ENCODE results near the gene NBPF1.
A peak's percentile ranks its signal among the peaks of the same experiment; 100 is the strongest.
"Not testable (repeated sequence)": the region's sequence is repeated elsewhere in the genome, so short reads cannot be mapped to it uniquely, and the experiment has no call there.

NBPF1 gene

DNA sequence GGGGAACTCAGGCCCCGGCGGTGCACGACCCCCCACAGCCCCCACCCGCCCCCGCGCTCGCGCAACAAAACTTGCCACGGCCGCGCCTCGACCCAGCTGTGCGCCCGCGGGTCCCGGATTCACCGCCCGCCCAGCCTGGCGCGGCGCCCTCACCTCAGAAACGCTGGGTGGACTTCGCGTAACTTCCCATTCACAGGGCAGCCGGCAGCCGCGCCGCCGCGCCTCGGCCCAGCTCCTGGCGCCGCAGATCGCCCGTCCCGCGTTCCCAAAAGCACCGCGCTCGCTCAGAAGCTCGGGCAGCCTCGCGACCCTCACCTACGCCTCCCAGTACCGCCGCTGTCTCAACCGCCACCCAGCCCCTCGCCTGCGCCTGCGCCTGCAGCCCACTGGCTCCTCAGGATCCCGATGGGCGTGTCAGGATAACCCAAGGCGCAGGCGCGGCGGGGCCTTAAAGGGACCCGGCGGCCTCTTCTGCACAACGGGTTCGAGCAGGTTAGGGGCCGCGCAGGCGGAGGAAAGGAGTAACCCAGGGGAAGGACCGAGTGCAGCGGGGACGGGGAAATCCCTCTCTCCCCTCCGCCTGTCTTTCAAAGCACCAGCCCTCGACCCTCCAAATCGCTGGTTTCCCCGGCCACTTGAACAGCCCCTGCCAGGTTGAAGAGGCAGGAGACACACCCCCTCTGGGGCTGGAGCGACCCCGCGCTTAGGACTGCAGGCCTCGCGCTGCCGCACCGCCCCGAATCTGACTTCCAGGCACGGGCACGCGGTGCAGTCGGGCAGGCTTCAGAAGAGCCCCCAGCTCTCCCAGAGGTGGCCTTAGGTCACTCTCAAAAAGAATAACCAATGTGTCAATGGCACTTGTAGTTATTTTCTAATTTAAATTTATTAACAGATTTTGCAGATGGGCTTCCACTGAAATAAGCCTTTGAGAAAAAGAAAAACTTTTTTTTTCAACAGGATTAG is at the start of gene NBPF1:
NBPF1 (minus strand) TSS at position 380 of the 963 bp plus-strand sequence.
- peak; percentile 98 for DNase-seq (ENCODE audit: low spot score)
- CTCF ChIA-PET, result interaction anchor here (0.7 kb wide), 1 partner anchor 782 kb away, joined by 4 read pairs; no protein-coding TSS in a partner anchor
- POLR2A ChIA-PET (ENCODE audit: low non-redundant PET), result no interaction called here
- TF ChIP-seq, protein P1, sequence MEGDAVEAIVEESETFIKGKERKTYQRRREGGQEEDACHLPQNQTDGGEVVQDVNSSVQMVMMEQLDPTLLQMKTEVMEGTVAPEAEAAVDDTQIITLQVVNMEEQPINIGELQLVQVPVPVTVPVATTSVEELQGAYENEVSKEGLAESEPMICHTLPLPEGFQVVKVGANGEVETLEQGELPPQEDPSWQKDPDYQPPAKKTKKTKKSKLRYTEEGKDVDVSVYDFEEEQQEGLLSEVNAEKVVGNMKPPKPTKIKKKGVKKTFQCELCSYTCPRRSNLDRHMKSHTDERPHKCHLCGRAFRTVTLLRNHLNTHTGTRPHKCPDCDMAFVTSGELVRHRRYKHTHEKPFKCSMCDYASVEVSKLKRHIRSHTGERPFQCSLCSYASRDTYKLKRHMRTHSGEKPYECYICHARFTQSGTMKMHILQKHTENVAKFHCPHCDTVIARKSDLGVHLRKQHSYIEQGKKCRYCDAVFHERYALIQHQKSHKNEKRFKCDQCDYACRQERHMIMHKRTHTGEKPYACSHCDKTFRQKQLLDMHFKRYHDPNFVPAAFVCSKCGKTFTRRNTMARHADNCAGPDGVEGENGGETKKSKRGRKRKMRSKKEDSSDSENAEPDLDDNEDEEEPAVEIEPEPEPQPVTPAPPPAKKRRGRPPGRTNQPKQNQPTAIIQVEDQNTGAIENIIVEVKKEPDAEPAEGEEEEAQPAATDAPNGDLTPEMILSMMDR (conservative IDR thresholded peaks at IDR 0.05; ENCODE audit: low read depth), result no peak
- H3K27ac ChIP-seq, result peak within 1 kb of the TSS; percentile 77

DNA sequence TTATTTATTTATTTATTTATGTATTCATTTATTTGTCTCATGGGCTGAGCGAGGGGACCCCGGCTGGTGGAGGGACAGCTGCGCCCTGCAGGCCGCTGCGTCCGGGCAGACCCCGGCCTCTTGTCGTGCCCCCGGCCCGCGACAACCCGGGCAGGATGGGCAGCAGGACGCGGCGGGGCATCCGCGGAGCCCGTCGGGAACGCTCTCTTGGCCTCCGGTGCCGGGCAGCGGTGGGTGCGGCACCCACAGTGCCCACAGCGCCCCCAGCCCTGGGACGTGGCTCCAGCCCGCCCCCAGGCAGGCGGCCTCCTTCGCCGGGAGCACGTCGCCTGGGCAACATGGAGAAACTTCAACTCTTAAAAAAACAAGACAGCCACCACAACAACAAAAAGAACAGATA is 44.9 kb upstream of the NBPF1 start:
- POLR2A ChIA-PET (ENCODE audit: low non-redundant PET); H3K27ac ChIP-seq; CTCF ChIA-PET; DNase-seq (ENCODE audit: low spot score): not testable (repeated sequence)

DNA sequence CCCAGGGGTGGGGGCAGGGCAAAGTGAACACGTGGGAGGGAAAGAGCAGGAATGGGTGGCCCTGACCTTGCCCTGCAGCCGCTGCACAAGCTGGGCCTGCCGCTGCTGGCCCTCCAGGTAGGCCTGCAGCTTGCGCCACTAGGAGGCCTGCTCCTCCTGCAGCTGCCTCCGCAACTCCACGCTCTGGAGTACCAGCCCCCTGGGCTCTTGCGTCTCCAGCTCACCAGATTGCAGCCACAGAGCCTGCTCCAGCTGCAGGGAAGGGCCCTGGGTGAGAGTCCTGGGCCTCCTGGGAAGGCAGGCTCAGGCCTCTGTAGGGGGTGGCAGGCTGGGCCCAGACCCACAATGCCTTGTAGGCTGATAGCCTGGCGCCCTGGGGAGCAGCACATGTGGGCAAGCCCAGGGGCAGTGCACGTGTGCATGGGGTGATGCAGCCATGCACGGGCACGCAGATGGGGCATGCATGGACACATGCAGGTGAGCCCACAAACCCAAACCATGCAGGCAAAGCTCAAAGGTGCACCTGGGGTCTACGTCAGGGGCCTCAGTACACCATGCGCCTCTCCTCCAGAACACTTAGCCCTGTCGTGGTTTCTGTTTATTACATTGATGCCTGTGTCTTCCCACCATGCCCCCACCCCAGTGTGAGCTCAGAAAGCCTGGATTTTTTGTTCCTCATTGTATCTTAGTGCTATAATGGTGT is 43.8 kb upstream of the NBPF1 start:
- H3K27ac ChIP-seq; DNase-seq (ENCODE audit: low spot score); CTCF ChIA-PET; POLR2A ChIA-PET (ENCODE audit: low non-redundant PET): not testable (repeated sequence)

DNA sequence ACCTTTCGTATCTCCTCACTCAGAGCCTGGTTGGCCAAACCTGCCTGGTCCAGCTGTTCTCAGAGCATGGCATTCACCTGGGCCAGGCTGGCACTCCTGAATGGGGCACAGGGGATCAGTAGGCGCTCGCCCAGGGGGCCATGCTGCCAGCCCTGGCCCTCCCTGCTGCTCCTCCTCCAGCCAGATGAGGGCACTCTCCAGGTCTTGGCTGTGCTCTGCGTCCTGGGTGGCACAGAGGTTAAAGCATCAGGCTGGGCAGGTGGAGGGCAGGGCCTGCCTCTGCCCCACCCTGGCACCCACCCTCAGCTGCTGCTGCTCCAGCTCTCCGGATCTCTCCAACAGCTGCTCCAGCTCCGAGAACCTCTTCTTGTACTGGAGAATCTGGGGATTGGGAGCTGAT is 43.2 kb upstream of the NBPF1 start:
- CTCF ChIA-PET; POLR2A ChIA-PET (ENCODE audit: low non-redundant PET); H3K27ac ChIP-seq; DNase-seq (ENCODE audit: low spot score): not testable (repeated sequence)

DNA sequence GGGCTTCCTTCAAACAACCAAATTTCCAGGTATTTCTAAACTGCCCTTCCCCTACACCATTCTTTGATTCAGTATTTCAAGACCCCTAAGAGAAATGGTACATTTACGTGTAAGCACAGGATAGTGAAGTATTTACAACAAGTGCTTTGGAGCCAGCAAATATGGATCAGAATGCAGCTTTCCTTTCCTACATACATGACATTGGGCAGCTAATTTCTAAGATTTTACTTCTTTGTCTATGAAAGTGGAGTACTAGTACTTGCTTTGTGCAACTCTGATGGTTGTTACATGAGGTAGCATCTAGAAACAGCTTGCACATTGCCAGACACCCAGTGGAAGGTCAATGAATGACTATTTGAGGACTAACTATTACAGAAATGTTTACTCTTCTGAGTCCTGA is 38.2 kb upstream of the NBPF1 start:
- POLR2A ChIA-PET (ENCODE audit: low non-redundant PET); DNase-seq (ENCODE audit: low spot score); CTCF ChIA-PET; H3K27ac ChIP-seq: not testable (repeated sequence)

DNA sequence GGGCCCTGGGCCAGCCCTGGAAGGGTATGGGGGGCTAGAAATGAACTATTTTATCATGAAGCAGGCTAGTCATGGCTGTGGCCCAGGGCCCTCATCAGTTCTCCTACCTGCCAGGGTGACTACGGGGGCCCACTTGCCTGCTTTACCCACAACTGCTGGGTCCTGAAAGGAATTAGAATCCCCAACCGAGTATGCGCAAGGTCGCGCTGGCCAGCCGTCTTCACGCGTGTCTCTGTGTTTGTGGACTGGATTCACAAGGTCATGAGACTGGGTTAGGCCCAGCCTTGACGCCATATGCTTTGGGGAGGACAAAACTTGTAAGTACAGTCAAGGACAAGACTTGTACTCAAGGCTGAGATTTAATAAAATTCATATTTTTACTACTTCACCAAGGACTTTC is 36.6 kb upstream of the NBPF1 start:
- CTCF ChIA-PET; DNase-seq (ENCODE audit: low spot score); POLR2A ChIA-PET (ENCODE audit: low non-redundant PET); H3K27ac ChIP-seq: not testable (repeated sequence)

DNA sequence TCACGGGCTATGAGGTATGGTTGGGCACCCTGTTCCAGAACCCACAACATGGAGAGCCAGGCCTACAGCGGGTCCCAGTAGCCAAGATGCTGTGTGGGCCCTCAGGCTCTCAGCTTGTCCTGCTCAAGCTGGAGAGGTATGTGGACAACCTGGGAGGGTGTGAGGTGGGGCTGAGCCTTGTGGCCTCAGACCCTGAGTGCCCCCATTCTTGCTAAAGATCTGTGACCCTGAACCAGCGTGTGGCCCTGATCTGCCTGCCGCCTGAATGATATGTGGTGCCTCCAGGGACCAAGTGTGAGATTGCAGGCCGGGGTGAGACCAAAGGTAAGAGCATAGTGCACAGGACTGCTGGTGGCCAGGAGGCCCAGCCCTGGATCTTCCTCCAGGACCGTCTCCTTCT is 36.0 kb upstream of the NBPF1 start:
- DNase-seq (ENCODE audit: low spot score); CTCF ChIA-PET; H3K27ac ChIP-seq; POLR2A ChIA-PET (ENCODE audit: low non-redundant PET): not testable (repeated sequence)

DNA sequence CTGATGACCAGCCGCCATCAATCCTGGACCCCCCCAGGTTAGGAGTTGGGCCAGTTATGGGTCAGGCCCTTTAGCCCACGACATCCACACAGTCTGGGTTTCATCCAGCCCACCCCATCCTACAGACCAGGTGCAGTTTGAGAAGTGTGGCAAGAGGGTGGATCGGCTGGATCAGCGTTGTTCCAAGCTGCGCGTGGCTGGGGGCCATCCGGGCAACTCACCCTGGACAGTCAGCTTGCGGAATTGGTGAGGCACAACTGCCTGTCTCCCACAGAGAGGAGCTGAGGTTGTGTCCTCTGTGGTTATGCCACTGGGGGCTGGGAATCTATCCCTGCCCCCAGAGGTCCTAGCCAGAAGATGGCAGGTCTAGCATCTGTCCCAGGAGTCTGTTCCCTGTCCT is 35.4 kb upstream of the NBPF1 start:
- POLR2A ChIA-PET (ENCODE audit: low non-redundant PET); H3K27ac ChIP-seq; DNase-seq (ENCODE audit: low spot score); CTCF ChIA-PET: not testable (repeated sequence)

DNA sequence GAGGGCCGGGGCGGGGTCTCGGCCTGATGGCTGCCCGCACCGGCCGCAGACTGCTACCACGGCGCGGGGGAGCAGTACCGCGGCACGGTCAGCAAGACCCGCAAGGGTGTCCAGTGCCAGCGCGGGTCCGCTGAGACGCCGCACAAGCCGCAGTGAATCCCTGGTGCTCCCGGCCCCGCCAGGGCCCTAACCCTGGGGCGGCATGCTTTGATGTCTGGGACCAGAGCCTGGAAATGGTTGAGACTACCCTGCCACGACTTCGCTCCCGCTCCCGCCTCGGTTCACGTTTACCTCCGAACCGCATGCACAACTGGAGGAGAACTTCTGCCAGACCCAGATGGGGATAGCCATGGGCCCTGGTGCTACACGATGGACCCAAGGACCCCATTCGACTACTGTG is 34.9 kb upstream of the NBPF1 start:
- POLR2A ChIA-PET (ENCODE audit: low non-redundant PET); DNase-seq (ENCODE audit: low spot score): not testable (repeated sequence)

DNA sequence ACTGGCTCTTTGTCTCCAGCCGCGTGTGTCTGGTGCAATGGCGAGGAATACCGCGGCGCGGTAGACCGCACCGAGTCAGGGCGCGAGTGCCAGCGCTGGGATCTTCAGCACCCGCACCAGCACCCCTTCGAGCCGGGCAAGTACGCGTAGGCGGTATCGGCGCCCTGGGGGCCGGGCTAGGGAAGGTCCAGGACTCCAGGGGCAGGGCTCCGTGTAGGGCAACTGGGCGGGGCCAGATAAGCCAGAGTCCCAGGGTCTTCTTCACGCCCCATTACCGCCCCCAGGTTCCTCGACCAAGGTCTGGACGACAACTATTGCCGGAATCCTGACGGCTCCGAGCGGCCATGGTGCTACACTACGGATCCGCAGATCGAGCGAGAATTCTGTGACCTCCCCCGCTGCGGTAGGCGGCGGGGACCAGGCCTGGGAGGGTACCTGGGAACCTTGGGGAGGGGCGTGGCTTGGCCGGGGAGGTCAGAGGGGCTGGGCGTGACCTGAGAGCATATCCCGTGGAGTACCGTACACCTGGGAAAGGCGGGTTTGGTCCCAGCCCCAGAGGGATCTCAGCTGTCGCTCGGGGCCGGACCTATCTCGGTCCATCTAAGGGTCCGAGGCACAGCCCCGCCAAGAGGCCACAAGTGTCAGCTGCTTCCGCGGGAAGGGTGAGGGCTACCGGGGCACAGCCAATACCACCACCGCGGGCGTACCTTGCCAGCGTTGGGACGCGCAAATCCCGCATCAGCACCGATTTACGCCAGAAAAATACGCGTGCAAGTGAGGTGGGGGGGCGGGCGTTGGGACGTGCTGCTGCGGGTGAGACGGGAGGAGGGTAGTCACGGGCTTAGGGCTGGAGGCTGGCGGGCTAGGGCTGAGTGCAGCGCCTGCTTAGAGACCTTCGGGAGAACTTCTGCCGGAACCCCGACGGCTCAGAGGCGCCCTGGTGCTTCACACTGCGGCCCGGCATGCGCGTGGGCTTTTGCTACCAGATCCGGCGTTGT is 34.1 kb upstream of the NBPF1 start:
- POLR2A ChIA-PET (ENCODE audit: low non-redundant PET); CTCF ChIA-PET; H3K27ac ChIP-seq; DNase-seq (ENCODE audit: low spot score): not testable (repeated sequence)

More for the DNA sequence above, 34.9 kb upstream of the NBPF1 start:
- H3K27ac ChIP-seq, CTCF ChIA-PET: not testable (repeated sequence)

DNA sequence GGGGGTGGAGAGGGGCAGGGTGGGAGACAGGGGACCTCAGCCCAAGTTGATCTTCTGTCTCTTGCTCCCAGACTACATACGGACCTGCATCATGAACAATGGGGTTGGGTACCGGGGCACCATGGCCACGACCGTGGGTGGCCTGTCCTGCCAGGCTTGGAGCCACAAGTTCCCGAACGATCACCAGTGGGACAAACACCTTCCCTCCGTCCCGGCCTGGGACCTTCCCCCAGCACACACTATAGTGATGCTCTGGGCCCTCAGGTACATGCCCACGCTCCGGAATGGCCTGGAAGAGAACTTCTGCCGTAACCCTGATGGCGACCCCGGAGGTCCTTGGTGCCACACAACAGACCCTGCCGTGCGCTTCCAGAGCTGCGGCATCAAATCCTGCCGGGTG is 33.4 kb upstream of the NBPF1 start:
- POLR2A ChIA-PET (ENCODE audit: low non-redundant PET); DNase-seq (ENCODE audit: low spot score); H3K27ac ChIP-seq; CTCF ChIA-PET: not testable (repeated sequence)

DNA sequence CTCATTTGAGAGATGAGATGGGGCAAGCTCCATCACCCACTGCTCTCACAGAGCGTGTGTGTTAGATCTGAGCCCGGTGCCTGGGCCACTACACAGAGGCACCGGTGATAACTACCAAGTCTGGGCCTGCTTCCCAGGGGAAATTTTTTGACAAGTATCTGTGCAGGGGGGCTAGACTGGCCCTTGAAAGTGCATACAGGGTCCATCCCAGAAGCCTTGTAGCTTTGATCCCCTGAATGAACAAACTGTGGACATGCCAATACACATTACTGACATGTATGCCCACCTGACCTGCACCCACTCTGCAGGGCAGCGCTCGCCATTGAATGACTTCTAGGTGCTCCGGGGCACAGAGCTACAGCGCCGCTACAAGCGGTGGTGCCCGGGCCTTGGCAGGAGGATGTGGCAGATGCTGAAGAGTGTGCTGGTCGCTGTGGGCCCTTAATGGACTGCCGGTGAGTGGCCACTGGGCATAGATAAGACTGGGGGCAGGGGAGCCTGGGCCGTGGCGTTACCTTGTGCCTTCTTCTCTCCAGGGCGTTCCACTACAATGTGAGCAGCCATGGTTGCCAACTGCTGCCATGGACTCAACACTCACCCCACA is 32.8 kb upstream of the NBPF1 start:
- H3K27ac ChIP-seq; CTCF ChIA-PET; POLR2A ChIA-PET (ENCODE audit: low non-redundant PET); DNase-seq (ENCODE audit: low spot score): not testable (repeated sequence)

DNA sequence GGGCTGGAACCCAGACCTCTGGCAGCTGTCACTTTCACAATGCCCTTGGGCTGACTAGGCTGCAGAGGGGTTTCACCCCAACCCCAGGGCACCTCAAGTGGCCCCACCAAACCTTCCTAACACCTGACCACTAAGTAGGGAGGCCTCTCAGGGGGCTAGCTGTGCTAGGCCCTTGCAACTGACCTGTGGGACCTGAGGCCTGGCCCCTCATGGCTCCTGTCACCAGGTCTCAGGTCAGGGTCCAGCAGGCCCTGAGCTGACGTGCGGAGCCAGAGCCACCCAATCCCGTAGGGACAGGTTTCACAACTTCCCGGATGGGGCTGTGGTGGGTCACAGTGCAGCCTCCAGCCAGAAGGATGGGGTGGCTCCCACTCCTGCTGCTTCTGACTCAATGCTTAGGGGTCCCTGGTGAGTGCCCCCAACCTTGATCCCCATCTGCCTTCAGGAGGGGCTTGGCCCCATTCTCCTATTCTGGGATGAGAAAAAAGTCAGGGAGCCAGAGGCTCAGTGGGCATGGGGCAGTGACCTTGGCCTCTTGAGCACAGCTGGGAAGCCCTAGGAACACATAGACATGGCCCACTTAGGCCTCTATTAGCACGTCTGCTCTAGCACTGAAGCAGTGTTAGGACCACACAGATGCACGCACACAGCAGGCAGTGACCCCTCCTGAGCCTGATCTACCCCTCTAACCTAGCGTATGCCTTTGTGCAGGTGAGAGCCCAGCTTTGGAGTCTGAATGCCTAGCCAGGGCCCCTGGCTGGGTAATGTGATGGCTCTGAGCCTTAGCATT is 32.1 kb upstream of the NBPF1 start:
- peak overlapping the region; percentile 75 for H3K27ac ChIP-seq
- POLR2A ChIA-PET (ENCODE audit: low non-redundant PET); CTCF ChIA-PET; DNase-seq (ENCODE audit: low spot score): not testable (repeated sequence)

DNA sequence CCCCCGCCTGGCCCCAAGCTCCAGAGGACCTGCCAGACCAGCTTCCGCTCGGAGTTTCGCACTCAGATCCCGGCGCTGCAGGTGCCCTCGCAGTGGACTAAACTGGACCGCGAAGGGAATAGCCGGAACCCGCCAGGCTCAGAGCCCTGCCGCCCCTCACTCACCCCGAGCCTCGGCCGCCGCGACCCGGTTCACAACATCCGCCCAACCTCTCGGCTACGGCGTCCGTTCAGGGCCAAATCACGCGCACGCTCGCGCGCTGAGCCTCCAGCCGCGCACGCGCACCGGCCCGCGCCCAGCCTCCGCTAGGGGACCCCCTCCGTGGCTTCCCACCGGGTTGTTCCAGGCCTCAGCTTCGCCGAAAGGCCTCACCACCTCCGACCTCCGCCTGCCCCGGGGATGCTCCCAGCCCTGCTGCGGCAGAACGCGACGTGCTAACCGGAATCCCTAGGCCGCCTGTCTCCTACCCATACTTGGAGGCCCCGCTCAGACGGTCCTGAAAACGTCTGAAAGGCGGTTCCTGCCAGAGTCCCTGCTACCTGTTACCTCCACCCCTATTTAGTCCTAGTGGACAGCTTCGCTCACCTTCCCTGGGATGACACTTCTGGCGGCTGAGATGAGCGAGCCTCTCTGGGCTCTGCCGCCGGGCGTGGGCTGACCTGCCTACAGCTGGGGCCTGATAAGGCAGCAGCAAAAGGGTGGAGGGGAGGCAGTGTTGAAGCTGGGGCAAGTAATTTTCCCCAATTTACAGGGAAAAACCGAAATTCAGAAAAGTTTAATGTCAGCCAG is 31.3 kb upstream of the NBPF1 start:
- ChIA-PET CTCF (interaction anchor here (0.6 kb wide), 1 partner anchor 11 kb away, joined by 5 read pairs; no protein-coding TSS in a partner anchor), POLR2A (ENCODE audit: low non-redundant PET) (interaction anchor here (0.6 kb wide), 1 partner anchor 962 kb away, joined by 3 read pairs; no protein-coding TSS in a partner anchor)
- DNase-seq (ENCODE audit: low spot score), result peak; percentile 94
- H3K27ac ChIP-seq, result peak overlapping the region; percentile 75

Measured in RWPE1 (cell line).